Measurements from ENCODE around the gene CAPN8.

Gene CAPN8

DNA sequence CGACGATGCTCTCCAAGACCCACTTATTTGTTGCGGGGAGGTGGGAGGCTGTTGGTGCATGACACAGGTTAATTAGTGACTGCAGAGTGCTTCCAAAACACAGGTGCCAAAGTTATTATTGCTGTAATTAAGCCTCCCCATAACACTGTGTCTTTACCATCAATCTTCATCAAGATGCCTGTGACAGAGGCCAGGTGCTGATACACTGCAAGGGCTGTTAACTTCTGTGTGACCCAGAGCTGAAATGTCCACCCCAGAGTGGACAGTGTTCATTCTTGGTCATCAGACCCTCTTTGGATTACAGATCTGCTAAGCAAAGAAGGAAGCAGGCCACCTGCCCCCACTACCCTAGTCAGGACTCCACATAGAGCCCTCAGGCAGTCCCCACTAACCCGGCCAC, 55.5 kb downstream of the CAPN8 start:
- no peak for DNase-seq

DNA sequence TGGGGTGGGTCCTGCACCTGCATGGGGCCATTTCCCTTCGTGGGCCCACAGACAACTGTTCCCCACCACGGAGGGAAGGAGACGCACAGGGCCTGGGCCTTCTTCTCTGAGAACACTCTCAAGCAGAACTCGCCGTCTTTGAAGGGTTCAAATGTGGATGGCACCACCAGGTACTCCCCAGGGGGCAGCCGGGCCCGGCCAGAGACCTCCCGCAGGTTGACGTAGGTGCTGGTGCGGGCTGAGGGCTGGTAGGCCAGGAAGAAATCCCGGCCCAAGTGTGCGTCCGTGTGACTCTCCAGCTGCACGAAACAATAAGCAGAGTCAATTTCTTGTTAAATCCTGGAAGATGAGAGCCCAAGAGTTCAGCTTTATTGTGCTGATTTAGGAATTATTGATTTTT, 56.4 kb downstream of the CAPN8 start:
- DNase-seq: no peak

GRCh38 chr1:223558512-223558911, 107.0 kb downstream of the CAPN8 start:
- DNase-seq: no peak

- DNase-seq: no peak
Measured at GRCh38 chr1:223557130-223557475, 108.4 kb downstream of the CAPN8 start.

- no peak for DNase-seq
Measured at GRCh38 chr1:223556414-223557129, 108.9 kb downstream of the CAPN8 start.

DNA sequence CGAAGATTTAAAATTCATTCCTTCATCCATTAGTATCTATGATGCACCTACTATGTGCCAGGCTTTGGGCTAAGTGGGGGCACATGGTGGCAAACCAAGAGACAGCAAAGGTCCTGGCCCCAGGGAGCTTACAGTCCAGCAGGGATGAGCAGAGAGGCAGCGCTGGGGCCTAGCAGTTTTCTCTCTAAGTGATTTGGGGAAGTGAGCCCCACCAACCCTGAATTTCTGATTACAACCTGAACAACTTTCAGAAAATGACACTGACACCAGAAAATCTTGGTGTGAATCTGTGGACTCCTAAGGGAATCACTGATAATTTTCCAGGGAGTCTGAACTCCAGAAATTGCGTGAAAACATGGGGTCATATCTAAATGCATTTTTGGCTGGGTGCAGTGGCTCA, 111.5 kb downstream of the CAPN8 start:
- DNase-seq: no peak

DNA sequence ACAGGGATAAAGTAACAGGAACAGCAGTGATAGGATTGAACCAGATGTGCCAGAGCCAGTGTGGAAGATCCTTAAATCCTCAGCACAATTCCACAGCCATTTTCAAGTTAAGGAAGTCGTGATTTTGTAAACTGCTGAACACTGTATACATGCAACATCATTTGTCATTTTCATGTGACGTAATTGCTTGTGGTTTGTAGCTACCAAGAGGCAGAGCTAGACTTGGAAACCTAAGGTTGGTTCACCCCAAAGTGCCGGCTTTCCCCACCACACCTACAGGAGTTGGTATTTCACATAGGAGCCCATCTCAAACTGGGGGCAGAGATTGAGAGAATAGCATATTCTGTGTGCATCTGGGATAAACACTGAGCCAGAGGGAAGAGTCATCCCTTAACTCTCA, 113.9 kb downstream of the CAPN8 start:
- DNase-seq: no peak

GRCh38 chr1:223549740-223550139, 115.8 kb downstream of the CAPN8 start:
- DNase-seq: no peak

DNA sequence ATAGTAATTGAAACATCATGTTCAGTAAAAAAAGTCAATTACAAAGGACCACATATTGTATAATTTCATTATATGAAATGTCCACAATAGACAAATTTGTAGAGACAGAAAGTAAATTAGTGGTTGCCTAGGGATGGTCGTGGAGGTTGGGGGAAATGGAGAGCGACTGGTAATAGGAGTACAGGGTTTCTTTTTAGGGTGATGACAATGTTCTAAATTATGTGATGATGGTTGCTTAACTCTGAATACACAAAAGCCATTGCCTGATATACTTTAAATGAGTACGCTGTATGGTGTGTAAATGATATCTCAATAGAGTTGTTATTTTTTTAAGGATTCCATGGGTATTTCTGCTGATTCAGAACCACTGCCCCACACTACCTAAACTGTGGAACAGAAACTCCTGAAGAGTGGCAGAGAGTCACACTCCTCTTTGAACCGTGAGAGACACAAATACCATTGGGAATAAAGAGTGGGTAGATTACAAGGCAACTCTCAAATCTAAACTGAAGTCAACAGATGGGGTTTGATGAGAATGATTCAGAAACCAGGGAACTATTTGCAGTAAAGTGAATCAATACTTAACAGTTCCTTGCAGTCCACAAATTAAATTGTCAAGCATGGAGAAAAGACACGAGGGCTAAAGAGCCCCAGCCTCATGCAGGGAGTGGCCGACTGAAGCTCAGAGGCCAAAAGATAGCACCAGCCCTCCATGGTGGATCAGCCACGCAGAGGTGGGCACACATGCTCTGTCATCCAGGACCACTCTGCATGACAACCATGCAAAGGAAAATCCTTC, 118.0 kb downstream of the CAPN8 start:
- DNase-seq: no peak

DNA sequence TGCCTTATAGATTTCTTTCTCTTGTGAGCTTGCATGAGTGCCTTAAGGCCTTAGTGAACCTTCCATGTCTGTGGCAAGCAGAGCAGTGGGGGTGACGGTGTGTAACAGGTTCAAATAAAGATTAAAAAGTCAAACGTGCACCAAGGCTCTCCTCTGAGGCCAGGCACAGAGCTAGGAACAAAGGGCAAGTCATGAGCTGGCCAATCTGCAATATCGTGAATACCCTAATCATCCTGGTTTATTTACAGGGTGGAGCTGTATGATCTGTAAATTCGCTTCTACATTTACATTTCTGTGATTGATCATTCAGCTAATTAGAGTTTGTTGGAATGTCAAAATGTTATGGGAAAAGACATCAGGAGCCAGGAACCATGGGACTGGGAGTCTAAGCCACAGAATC, 120.2 kb downstream of the CAPN8 start:
- no peak for DNase-seq

- no peak for DNase-seq
Measured at GRCh38 chr1:223543560-223543959, 121.9 kb downstream of the CAPN8 start.

GRCh38 chr1:223542831-223543230, 122.7 kb downstream of the CAPN8 start:
- no peak for DNase-seq

DNA sequence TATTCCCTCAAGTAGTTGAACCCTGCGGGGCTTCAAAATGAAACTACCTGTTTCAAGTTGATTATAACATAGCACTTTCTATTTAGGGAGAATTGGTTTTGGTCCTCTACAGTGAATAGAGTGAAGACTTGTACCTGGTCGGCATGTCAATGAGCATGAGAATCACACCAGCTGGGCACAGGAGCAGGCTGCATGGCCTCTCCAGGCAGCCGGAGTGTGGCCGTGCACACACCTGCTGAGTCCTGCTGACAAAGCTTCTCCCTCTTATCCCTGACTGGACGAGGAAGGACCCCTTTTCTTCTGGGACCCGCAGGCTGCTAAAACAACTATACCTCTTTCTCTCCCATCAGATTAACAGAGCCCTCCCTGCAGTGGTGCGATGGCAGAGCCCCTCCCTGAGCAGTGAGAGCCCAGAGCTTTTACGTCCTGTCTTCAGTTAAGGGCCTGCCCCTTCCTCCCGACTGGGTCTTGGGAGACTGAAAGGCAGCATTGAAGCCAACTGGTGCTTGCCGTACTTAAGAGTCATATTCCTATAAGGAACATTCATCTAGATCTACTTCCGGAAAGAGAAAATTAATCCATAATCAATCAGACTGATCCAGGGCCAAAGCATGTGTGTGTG, 124.9 kb downstream of the CAPN8 start:
- no peak for DNase-seq

DNA sequence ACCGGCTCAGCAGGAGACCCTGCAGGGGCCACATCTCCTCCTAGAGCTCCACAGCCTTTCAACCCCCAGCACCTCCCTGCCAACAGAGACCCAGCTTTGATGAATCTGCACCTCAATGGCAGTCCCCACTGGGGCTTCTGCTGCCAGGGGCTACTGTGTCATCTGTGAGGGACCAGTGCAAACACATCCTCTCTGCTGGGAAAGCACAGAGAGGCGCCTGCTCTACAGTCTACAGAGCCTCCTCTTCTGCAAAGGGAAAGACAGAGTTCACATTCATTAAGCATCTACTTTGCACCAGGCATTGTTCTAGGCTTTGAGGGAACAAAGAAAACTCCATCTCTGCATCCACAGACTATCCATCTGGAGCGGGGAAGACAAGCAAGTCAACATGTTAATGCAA, 125.8 kb downstream of the CAPN8 start:
- no peak for DNase-seq

GRCh38 chr1:223538981-223539380, 126.5 kb downstream of the CAPN8 start:
- no peak for DNase-seq

- DNase-seq: no peak
Measured at GRCh38 chr1:223535319-223535718, 130.2 kb downstream of the CAPN8 start.

- no peak for DNase-seq
Measured at GRCh38 chr1:223534677-223535076, 130.8 kb downstream of the CAPN8 start.

DNA sequence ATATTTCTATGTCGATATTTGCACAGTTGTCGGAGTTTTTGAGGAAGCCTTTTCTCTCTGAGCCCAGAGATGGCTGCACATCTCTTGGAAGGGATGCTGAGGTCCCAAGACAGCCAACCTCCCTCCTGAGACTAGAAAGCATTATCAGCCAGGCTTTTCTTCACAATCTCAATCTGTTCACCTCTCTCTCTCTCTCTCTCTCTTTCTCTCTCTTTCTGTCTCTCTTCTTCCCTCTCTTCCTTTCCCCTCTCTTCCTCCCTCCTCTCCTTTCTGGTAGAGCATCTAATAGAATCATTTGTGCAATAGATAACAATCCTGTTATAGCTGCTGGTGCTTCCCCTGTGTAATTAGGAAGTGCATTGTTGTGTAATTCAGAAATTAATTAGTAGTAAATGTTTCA, 131.8 kb downstream of the CAPN8 start:
- DNase-seq: no peak

- DNase-seq: peak; percentile 48
Measured at GRCh38 chr1:223531742-223532341, 133.7 kb downstream of the CAPN8 start.

DNA sequence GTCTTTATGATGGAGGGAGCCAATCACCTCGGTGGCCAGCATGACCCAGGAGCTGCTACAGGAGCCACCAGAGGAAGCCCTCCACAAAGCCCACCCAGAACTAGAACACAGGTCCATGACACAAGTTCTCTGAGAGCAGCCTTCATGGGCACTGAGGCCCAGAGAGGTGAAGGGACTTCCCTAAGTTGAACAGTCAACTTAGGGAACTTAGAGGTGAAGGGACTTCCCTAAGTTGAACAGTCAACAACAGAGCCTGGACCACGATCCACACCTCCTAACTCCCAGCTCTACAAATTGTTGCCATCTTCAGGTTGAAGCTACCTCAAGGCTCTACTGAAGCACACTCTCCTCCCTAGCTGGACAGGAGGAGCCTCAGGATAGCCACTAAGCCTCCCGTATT, 139.5 kb downstream of the CAPN8 start:
- no peak for DNase-seq

GRCh38 chr1:223525546-223525945, 140.0 kb downstream of the CAPN8 start:
- DNase-seq: no peak

DNA sequence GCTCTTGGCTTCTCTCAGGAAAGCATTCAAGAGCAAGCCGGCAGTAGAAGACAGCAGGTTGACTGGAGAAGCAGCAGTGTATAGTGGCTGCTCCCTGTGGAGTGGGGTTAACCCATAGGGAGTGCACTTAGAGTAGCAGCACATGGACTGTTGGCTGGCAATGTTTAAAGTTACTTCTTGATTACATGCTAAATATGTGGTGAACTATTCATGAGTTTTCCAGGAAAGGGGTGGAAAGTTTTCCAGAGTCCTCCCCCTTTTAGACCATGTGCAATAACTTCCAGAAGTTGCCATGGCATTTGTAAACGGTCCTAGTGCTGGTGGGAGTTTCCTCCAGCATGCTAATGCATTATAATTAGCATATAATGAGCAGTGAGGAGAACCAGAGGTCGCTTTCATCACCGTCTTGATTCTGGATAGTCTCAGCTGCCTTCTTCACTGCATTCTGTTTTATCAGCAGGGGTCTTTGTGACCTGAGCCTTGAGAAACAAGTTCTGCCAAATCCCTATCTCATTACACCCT, 140.5 kb downstream of the CAPN8 start:
- DNase-seq: no peak

DNA sequence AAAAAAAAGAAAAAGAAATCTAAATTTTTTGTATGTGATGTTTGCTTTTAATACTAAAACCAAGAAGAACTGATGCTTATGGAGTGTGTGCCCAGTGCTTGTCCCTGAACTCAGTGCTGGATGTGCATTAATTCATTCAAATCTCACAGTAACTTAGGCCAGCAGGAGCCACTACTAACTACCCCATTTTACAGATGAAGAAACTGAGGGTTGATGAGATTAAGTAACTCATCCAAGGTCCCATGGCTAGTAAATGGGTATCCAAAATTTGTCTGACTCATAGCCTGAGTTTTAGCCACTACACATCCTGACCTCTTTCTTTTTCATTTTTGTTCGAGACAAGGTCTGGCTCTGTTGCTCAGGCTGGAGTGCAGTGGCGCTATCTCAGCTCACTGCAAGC, 144.4 kb downstream of the CAPN8 start:
- no peak for DNase-seq

DNA sequence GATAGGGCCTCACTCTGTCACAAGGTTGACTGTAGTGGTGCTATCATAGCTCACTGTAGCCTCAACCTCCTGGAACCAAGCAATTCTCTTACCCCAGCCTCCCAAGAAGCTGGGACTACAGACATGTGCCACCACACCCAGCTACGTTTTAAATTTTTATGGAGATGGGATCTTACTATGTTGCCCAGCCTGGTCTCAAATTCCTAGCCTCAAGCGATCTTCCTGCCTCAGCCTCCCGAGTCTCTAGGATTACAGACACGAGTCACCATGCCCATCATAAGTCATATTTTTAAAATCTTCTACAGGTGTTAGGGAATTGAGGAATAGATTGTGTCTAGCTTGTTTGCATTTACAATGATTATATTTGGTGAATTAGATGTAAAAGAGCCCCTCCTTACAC, 145.3 kb downstream of the CAPN8 start:
- DNase-seq: no peak

All from CD4-positive, alpha-beta T cell treated with Interleukin-4 for 4 hours (primary cell).